OCI-LY7 (cell line): ENCODE measurements around the gene IFT25.

Source experiments
- CTCF ChIP-seq: fragments of 200-600 bp; sonication (generic); conservative IDR thresholded peaks from 2 replicates; pipeline ENCODE4 v1.5.1; 2014; ENCODE audit warnings: mild to moderate bottlenecking, antibody characterized with exemption, low read length, moderate library complexity, mixed read lengths
- EZH2phosphoT487 ChIP-seq: fragments of 200-600 bp; sonication (generic); IDR thresholded peaks from 2 replicates; pipeline ENCODE4 v1.6.1; 2018; ENCODE audit warnings: low read depth, borderline replicate concordance, mild to moderate bottlenecking, mixed run types, antibody characterized with exemption, low read length, moderate library complexity, mixed read lengths

- no peak for TF ChIP-seq CTCF
- TF ChIP-seq EZH2phosphoT487, result no peak
Measured at GRCh38 chr1:53943090-53943489, 2.4 kb downstream of the IFT25 start.
